Measurements from ENCODE around the gene HOXA10. TPM values are rescaled to one million over a fixed set of nuclear protein-coding genes. Genes with fewer than 3 reads are reported as not detected.

HOXA10 gene
- total and polyA plus RNA-seq, 4 donors, result 1.5 to 11.2 (median 3.5) TPM

- H3K4me1 ChIP-seq (ENCODE audit: control insufficient read depth in 1 of 2, insufficient read depth in 2 of 2, low read length in 2 of 2), result no peaks in the 10 kb centered on the region
- ATAC-seq (ENCODE audit: low FRiP score) (peak; percentile 81), DNase-seq (peak; percentile 72 to 94)
- no peaks in the 10 kb centered on the region for H3K27me3 ChIP-seq (ENCODE audit: control insufficient read depth in 1 of 2, insufficient read depth in 2 of 2, low read length in 1 of 2)
- no peak overlapping the region for H3K27ac ChIP-seq (ENCODE audit: low read depth in 1 of 2, low read length in 2 of 2)
- intact Hi-C loops (cut with DNase I), result no loop called here
- H3K4me3 ChIP-seq (ENCODE audit: low read length in 2 of 2), result no peak overlapping the region
- H3K9me3 ChIP-seq (ENCODE audit: control insufficient read depth, low read length), result no peaks in the 10 kb centered on the region
- no peaks in the 10 kb centered on the region for H3K36me3 ChIP-seq (ENCODE audit: control insufficient read depth in 1 of 2, insufficient read depth in 2 of 2, low read length in 1 of 2)
- WGBS, 2 donors, result 17% methylated on average over 54 to 56 of the region's 56 CpGs
Observed at GRCh38 chr7:27179503-27180430, 5.6 kb upstream of the HOXA10 start.

DNA sequence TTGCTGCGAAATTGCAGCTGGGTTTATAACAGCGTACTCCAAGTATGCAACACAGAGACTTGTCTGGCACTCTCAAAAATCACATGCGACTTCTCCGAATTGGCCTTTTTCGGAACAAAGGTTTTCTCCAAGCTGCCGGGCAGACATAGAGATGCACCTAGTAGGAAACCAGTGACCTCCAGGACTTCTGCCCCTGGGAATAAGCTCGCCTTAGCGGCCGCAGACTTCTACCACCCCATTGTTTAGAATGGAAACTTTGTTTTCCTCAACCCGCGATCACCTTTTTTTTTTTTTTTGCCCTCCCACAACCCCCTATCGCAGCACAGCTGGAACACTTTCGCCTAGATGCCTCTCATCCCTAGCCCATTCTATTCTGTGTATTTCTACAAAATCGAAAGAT lies 4.9 kb upstream of the HOXA10 start:
- no peak overlapping the region for H3K27ac ChIP-seq (ENCODE audit: low read depth in 1 of 2, low read length in 2 of 2)
- 64 to 67% methylated on average over 14 of the region's 14 CpGs for WGBS, 2 donors
- no peak overlapping the region for H3K4me3 ChIP-seq (ENCODE audit: low read length in 2 of 2)
- H3K4me1 ChIP-seq (ENCODE audit: control insufficient read depth in 1 of 2, insufficient read depth in 2 of 2, low read length in 2 of 2), result no peaks in the 10 kb centered on the region
- no peaks in the 10 kb centered on the region for H3K36me3 ChIP-seq (ENCODE audit: control insufficient read depth in 1 of 2, insufficient read depth in 2 of 2, low read length in 1 of 2)
- no peak for ATAC-seq (ENCODE audit: low FRiP score)
- intact Hi-C loops (cut with DNase I), result no loop called here
- H3K9me3 ChIP-seq (ENCODE audit: control insufficient read depth, low read length), result no peaks in the 10 kb centered on the region
- H3K27me3 ChIP-seq (ENCODE audit: control insufficient read depth in 1 of 2, insufficient read depth in 2 of 2, low read length in 1 of 2), result no peaks in the 10 kb centered on the region
- DNase-seq, result peak in 1 of 2 donors; percentile 12

- intact Hi-C loops (cut with DNase I), result no loop called here
- H3K4me3 ChIP-seq (ENCODE audit: low read length in 2 of 2), result no peak overlapping the region
- no peaks in the 10 kb centered on the region for H3K9me3 ChIP-seq (ENCODE audit: control insufficient read depth, low read length)
- DNase-seq, result peak in 1 of 2 donors; percentile 46
- no peaks in the 10 kb centered on the region for H3K27me3 ChIP-seq (ENCODE audit: control insufficient read depth in 1 of 2, insufficient read depth in 2 of 2, low read length in 1 of 2)
- no peak for ATAC-seq (ENCODE audit: low FRiP score)
- H3K36me3 ChIP-seq (ENCODE audit: control insufficient read depth in 1 of 2, insufficient read depth in 2 of 2, low read length in 1 of 2), result no peaks in the 10 kb centered on the region
- no peak overlapping the region for H3K27ac ChIP-seq (ENCODE audit: low read depth in 1 of 2, low read length in 2 of 2)
- no peaks in the 10 kb centered on the region for H3K4me1 ChIP-seq (ENCODE audit: control insufficient read depth in 1 of 2, insufficient read depth in 2 of 2, low read length in 2 of 2)
- WGBS, 2 donors, result 96 to 99% methylated on average over 6 of the region's 6 CpGs
Observed at GRCh38 chr7:27178366-27178765, 4.2 kb upstream of the HOXA10 start.

DNA sequence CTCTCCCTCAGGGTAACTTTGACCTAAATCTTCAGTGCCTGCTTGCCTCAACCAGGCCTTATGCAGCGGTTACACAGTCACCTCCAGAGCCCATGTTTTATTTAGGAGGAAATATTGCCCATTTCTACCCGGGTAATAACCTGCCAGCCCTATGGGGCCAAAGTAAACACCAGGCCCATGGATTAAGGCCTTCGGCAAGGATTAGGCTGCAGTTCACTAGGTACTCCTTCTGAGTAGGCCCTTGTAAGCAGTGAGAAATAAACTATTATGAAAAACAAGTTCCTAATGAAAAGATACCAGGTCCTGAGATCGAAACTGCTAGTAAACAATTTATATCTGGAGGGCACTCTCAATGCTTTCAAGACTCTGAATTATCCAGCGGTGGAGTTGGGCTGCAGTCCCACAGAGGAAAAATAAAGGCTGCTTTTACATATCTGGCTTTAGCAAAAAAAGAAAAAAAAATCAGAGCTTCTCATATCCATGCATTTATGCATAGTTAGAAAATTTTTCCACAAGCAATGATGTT lies 3.7 kb upstream of the HOXA10 start:
- 92 to 94% methylated on average over 5 of the region's 5 CpGs for WGBS, 2 donors
- Histone ChIP-seq H3K27me3 (ENCODE audit: control insufficient read depth in 1 of 2, insufficient read depth in 2 of 2, low read length in 1 of 2) (no peaks in the 10 kb centered on the region), H3K4me1 (ENCODE audit: control insufficient read depth in 1 of 2, insufficient read depth in 2 of 2, low read length in 2 of 2) (no peaks in the 10 kb centered on the region), H3K9me3 (ENCODE audit: control insufficient read depth, low read length) (no peaks in the 10 kb centered on the region), H3K27ac (ENCODE audit: low read depth in 1 of 2, low read length in 2 of 2) (no peak overlapping the region), H3K4me3 (ENCODE audit: low read length in 2 of 2) (no peak overlapping the region), H3K36me3 (ENCODE audit: control insufficient read depth in 1 of 2, insufficient read depth in 2 of 2, low read length in 1 of 2) (no peaks in the 10 kb centered on the region)
- no peak for DNase-seq
- ATAC-seq (ENCODE audit: low FRiP score), result no peak
- intact Hi-C loops (cut with DNase I), result no loop called here

GRCh38 chr7:27176962-27177794 lies 3.1 kb upstream of the HOXA10 start:
- H3K27ac ChIP-seq (ENCODE audit: low read depth in 1 of 2, low read length in 2 of 2), result no peak overlapping the region
- H3K27me3 ChIP-seq (ENCODE audit: control insufficient read depth in 1 of 2, insufficient read depth in 2 of 2, low read length in 1 of 2), result peaks cover 0 to 1% of the 10 kb centered on the region in 2 donors
- WGBS, 2 donors, result 91 to 97% methylated on average over 22 of the region's 22 CpGs
- no peaks in the 10 kb centered on the region for H3K36me3 ChIP-seq (ENCODE audit: control insufficient read depth in 1 of 2, insufficient read depth in 2 of 2, low read length in 1 of 2)
- intact Hi-C loops (cut with DNase I), result no loop called here
- no peak for ATAC-seq (ENCODE audit: low FRiP score)
- no peaks in the 10 kb centered on the region for H3K9me3 ChIP-seq (ENCODE audit: control insufficient read depth, low read length)
- H3K4me1 ChIP-seq (ENCODE audit: control insufficient read depth in 1 of 2, insufficient read depth in 2 of 2, low read length in 2 of 2), result no peaks in the 10 kb centered on the region
- no peak overlapping the region for H3K4me3 ChIP-seq (ENCODE audit: low read length in 2 of 2)
- peak in 1 of 2 donors; percentile 57 for DNase-seq

DNA sequence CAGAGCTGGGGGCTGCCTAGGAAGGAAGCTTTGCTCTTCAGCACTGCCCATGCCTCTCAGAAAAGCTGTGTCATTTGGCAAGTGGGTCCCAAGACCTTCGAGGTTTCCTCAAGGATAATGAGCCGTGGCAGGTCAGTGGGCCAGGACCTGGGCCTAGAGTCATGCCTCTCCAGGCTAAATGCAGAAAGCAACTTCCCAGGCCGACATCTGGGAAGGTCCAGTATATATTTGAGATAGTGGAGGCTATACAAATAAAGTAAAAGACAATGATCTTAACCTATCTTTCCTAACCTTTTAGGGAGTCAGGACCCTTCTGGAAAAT lies 2.4 kb upstream of the HOXA10 start:
- DNase-seq, result peak in 1 of 2 donors; percentile 61
- no peaks in the 10 kb centered on the region for H3K9me3 ChIP-seq (ENCODE audit: control insufficient read depth, low read length)
- H3K27me3 ChIP-seq (ENCODE audit: control insufficient read depth in 1 of 2, insufficient read depth in 2 of 2, low read length in 1 of 2), result peaks cover 0 to 1% of the 10 kb centered on the region in 2 donors
- H3K4me3 ChIP-seq (ENCODE audit: low read length in 2 of 2), result no peak overlapping the region
- no peaks in the 10 kb centered on the region for H3K4me1 ChIP-seq (ENCODE audit: control insufficient read depth in 1 of 2, insufficient read depth in 2 of 2, low read length in 2 of 2)
- H3K27ac ChIP-seq (ENCODE audit: low read depth in 1 of 2, low read length in 2 of 2), result no peak overlapping the region
- 94 to 95% methylated on average over 3 of the region's 3 CpGs for WGBS, 2 donors
- ATAC-seq (ENCODE audit: low FRiP score), result no peak
- H3K36me3 ChIP-seq (ENCODE audit: control insufficient read depth in 1 of 2, insufficient read depth in 2 of 2, low read length in 1 of 2), result no peaks in the 10 kb centered on the region
- intact Hi-C loops (cut with DNase I), result no loop called here

DNA sequence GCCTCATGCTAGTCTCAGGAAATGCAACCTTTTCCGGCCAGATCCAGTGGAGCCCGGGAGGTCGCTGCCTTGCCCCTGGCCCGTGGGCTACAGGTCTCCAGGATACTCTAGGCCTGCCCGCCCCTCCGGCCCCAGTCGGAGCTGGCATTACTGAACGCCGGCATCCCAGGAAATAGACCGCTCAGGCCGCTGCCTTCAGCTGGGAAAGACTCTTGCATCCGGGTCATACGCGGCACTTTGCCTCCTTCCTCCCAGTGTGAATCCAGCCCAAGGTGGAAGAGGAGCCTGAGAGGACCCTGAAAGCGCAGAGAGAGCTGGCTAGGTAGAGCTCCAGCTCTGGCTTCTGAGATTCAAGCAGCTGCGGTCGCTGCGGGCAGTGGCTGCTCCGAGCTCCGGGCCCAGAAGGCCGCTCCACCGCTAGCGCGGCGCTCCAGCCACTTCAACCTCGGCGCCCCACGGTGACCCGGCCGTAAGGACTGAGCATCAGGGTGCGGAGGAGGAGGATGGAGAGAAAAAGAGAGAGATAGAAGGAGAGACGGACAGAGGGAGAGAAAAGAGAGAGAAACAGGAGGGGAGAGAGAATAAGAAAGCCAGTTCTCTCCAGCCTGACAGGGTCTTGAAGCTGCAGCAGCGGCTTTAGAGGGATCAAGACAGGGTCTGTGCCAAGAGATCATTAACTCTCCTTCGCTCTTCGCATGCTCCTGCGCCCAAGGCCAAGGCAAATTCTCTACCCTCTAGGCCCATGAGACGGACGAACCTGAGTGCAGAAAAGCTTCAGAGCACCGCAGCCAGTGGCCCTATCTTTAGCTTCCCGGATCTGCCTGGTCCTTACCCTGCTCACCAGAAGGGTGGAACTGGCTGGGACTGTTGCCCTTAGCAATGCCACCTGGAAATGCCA lies 1.8 kb upstream of the HOXA10 start:
- no peaks in the 10 kb centered on the region for H3K36me3 ChIP-seq (ENCODE audit: control insufficient read depth in 1 of 2, insufficient read depth in 2 of 2, low read length in 1 of 2)
- WGBS, 2 donors, result 90 to 92% methylated on average over 40 of the region's 40 CpGs
- peaks cover 0 to 1% of the 10 kb centered on the region in 2 donors for H3K27me3 ChIP-seq (ENCODE audit: control insufficient read depth in 1 of 2, insufficient read depth in 2 of 2, low read length in 1 of 2)
- H3K4me3 ChIP-seq (ENCODE audit: low read length in 2 of 2), result no peak overlapping the region
- no peak overlapping the region for H3K27ac ChIP-seq (ENCODE audit: low read depth in 1 of 2, low read length in 2 of 2)
- ATAC-seq (ENCODE audit: low FRiP score) (no peak), DNase-seq (peak; percentile 45 to 75)
- no peaks in the 10 kb centered on the region for H3K9me3 ChIP-seq (ENCODE audit: control insufficient read depth, low read length)
- intact Hi-C loops (cut with DNase I), result no loop called here
- no peaks in the 10 kb centered on the region for H3K4me1 ChIP-seq (ENCODE audit: control insufficient read depth in 1 of 2, insufficient read depth in 2 of 2, low read length in 2 of 2)

Measured in aorta (tissue), 5 donors.